HepG2 (cell line): Measurements from ENCODE around the gene RPRD1A. TPM values are rescaled to one million over a fixed set of nuclear protein-coding genes. Genes with fewer than 3 reads are reported as not detected.

Source experiments
- ATAC-seq: fragments of 200-7000 bp; cut with Tn5 transposase; 3 replicates; pipeline ENCODE4 v1.9.1; 2020; ENCODE audit warnings: mild to moderate bottlenecking, moderate library complexity
- BruUV-seq: library from RNA; stranded (reverse); fragments of 400-500 nt; replicated peaks from 2 replicates; lab custom pipeline; 2021; lab: Mats Ljungman, UMichigan
- CTCF ChIA-PET: fragments of 300-600 bp; formaldehyde crosslinking; extraction: SDS; loops from one replicate; lab custom pipeline; 2021; ENCODE audit warnings: low total read pairs, inconsistent platforms, low intra/inter-chr PET ratio; lab: Yijun Ruan, JAX
- POLR2A ChIA-PET: fragments of 350-600 bp; sonication (Branson Sonifier 250); formaldehyde crosslinking; loops from one replicate; lab custom pipeline; 2020; ENCODE audit warnings: antibody characterized with exemption, inconsistent platforms; lab: Yijun Ruan, JAX
- DNase-seq: peaks from one replicate; pipeline ENCODE4 v3.0.0-alpha.2; 2015; ENCODE audit warnings: low spot score
- FAIRE-seq: peaks from 3 replicates; lab custom pipeline; 2011; peaks lifted over from hg19 to GRCh38; lab: Jason Lieb, UNC
- H2AFZ ChIP-seq: one replicate; pipeline ENCODE4 v1.6.1; 2011; ENCODE audit warnings: low read length, inconsistent platforms
- H3K27ac ChIP-seq: fragments of 300-600 bp; 3 replicates; pipeline ENCODE4 v1.8.0; 2011; ENCODE audit warnings: mixed run types, mild to moderate bottlenecking, mixed read lengths, low read length, inconsistent platforms; ENCODE audit not compliant: insufficient read depth; ENCODE audit errors: extremely low read length
- H3K27me3 ChIP-seq, 2 experiments: fragments of 200-600 bp in 1 of 2; 2 replicates in 1 of 2; 3 replicates in 1 of 2; pipeline versions ENCODE4 v1.6.0 to v1.8.0; 2011; ENCODE audit warnings: low read length in 2 of 2, mild to moderate bottlenecking in 2 of 2, moderate library complexity in 2 of 2, inconsistent platforms in 1 of 2; ENCODE audit not compliant: insufficient read depth in 2 of 2, control insufficient read depth in 1 of 2
- H3K36me3 ChIP-seq, 2 experiments: fragments of 200-600 bp in 1 of 2; replicated peaks in 1 of 2; 2 replicates in 1 of 2; 3 replicates in 1 of 2; pipeline versions ENCODE4 v1.5.1 to v1.8.0; 2011; ENCODE audit warnings: low read length in 2 of 2, inconsistent platforms in 1 of 2; ENCODE audit not compliant: insufficient read depth in 2 of 2, control insufficient read depth in 1 of 2
- H3K4me1 ChIP-seq: 2 replicates; pipeline ENCODE4 v1.5.1; 2012; ENCODE audit warnings: low read length, inconsistent platforms; ENCODE audit not compliant: insufficient read depth
- H3K4me2 ChIP-seq: 2 replicates; pipeline ENCODE4 v1.6.0; 2011; ENCODE audit warnings: low read depth, low read length, inconsistent platforms
- H3K4me3 ChIP-seq, 3 experiments: fragments of 200-600 bp in 1 of 3; sonication (generic), shearing (Covaris generic) in 1 of 3; replicated peaks in 1 of 3; 2 replicates each; pipeline ENCODE4 v1.5.1; 2011 to 2016; ENCODE audit warnings: low read length in 3 of 3, inconsistent platforms in 2 of 3, low read depth in 2 of 3, mild to moderate bottlenecking in 2 of 3, control low read depth in 1 of 3, mixed read lengths in 1 of 3; ENCODE audit not compliant: insufficient read depth in 1 of 3
- H3K79me2 ChIP-seq: one replicate; pipeline ENCODE4 v1.6.1; 2011; ENCODE audit warnings: low read length, inconsistent platforms; ENCODE audit not compliant: insufficient read depth
- H3K9ac ChIP-seq: 2 replicates; pipeline ENCODE4 v1.6.0; 2011; ENCODE audit warnings: mild to moderate bottlenecking, low read depth, low read length, inconsistent platforms; ENCODE audit not compliant: insufficient read depth
- H3K9me3 ChIP-seq: 2 replicates; pipeline ENCODE4 v1.5.1; 2012; ENCODE audit warnings: mild to moderate bottlenecking, low read length
- H4K20me1 ChIP-seq: 2 replicates; pipeline ENCODE4 v1.6.0; 2011; ENCODE audit warnings: inconsistent platforms, mild to moderate bottlenecking, low read length, moderate library complexity; ENCODE audit not compliant: insufficient read depth
- ARID2 ChIP-seq: sonication (generic); formaldehyde crosslinking; IDR thresholded peaks from 2 replicates; pipeline ENCODE4 v1.8.1; 2022; ENCODE audit warnings: mild to moderate bottlenecking, missing genetic modification reagents, borderline replicate concordance
- ATF7-NPFF ChIP-seq: sonication (generic); formaldehyde crosslinking; IDR thresholded peaks from 2 replicates; pipeline ENCODE4 v1.8.1; 2023; ENCODE audit warnings: mild to moderate bottlenecking, low read depth, missing genetic modification reagents, moderate library complexity
- BATF2 ChIP-seq: sonication (generic); formaldehyde crosslinking; IDR thresholded peaks from 2 replicates; pipeline ENCODE4 v1.8.0; 2022; ENCODE audit warnings: mild to moderate bottlenecking, missing genetic modification reagents, moderate library complexity
- EHMT2 ChIP-seq: fragments of 200-600 bp; sonication (generic); IDR thresholded peaks from 2 replicates; pipeline ENCODE4 v1.7.0; 2017; ENCODE audit warnings: antibody characterized with exemption, low read depth, low read length, borderline replicate concordance
- GATAD2A ChIP-seq: IDR thresholded peaks from 2 replicates; pipeline ENCODE4 v1.6.1; 2016
- MYNN ChIP-seq: sonication (generic); formaldehyde crosslinking; IDR thresholded peaks from 2 replicates; pipeline ENCODE4 v1.4.0; 2020; ENCODE audit warnings: mild to moderate bottlenecking, low read depth, missing genetic modification reagents
- MYPOP ChIP-seq: sonication (generic); formaldehyde crosslinking; IDR thresholded peaks from 2 replicates; pipeline ENCODE4 v1.8.1; 2023; ENCODE audit warnings: mild to moderate bottlenecking, moderate library complexity, missing genetic modification reagents
- NR0B2 ChIP-seq: sonication (generic); formaldehyde crosslinking; IDR thresholded peaks from 2 replicates; pipeline ENCODE4 v1.4.0; 2020; ENCODE audit warnings: mild to moderate bottlenecking, missing genetic modification reagents
- RFX5 ChIP-seq: IDR thresholded peaks from 2 replicates; pipeline ENCODE4 v1.6.1; 2011; ENCODE audit warnings: low read depth, low read length, improper control_type of control experiment
- SMAD3 ChIP-seq: sonication (generic); formaldehyde crosslinking; IDR thresholded peaks from 2 replicates; pipeline ENCODE4 v1.4.0; 2020; ENCODE audit warnings: missing genetic modification reagents
- STAG1 ChIP-seq: sonication (generic); formaldehyde crosslinking; IDR thresholded peaks from 2 replicates; pipeline ENCODE4 v1.4.0; 2020; ENCODE audit warnings: missing genetic modification reagents
- XRCC5 ChIP-seq: fragments of 200-400 bp; formaldehyde crosslinking; optimal IDR thresholded peaks from 2 replicates; pipeline ENCODE3; 2017; ENCODE audit warnings: mild to moderate bottlenecking, low read length
- ZBTB20 ChIP-seq: sonication (generic); formaldehyde crosslinking; IDR thresholded peaks from 2 replicates; pipeline ENCODE4 v1.8.1; 2023; ENCODE audit warnings: missing genetic modification reagents, low read depth, mild to moderate bottlenecking, borderline replicate concordance
- ZFAT ChIP-seq: sonication (generic); formaldehyde crosslinking; conservative IDR thresholded peaks from 2 replicates; pipeline ENCODE4 v1.8.1; 2023; ENCODE audit warnings: missing genetic modification reagents, inconsistent platforms
- ZIK1 ChIP-seq: sonication (generic); formaldehyde crosslinking; IDR thresholded peaks from 2 replicates; pipeline ENCODE4 v1.5.0; 2020; ENCODE audit warnings: mild to moderate bottlenecking, low read depth, missing genetic modification reagents, borderline replicate concordance
- ZNF121 ChIP-seq: sonication (generic); formaldehyde crosslinking; IDR thresholded peaks from 2 replicates; pipeline ENCODE4 v1.5.0; 2020; ENCODE audit warnings: mild to moderate bottlenecking, missing genetic modification reagents
- ZNF33B ChIP-seq: sonication (generic); formaldehyde crosslinking; IDR thresholded peaks from 2 replicates; pipeline ENCODE4 v1.5.1; 2020; ENCODE audit warnings: mild to moderate bottlenecking, missing genetic modification reagents
- ZNF446 ChIP-seq: sonication (generic); formaldehyde crosslinking; IDR thresholded peaks from 2 replicates; pipeline ENCODE4 v1.5.0; 2020; ENCODE audit warnings: mild to moderate bottlenecking, missing genetic modification reagents
- ZNF484 ChIP-seq: sonication (generic); formaldehyde crosslinking; IDR thresholded peaks from 2 replicates; pipeline ENCODE4 v1.5.1; 2020; ENCODE audit warnings: mild to moderate bottlenecking, low read depth, missing genetic modification reagents, borderline replicate concordance
- ZNF773 ChIP-seq: sonication (generic); formaldehyde crosslinking; IDR thresholded peaks from 2 replicates; pipeline ENCODE4 v1.4.0; 2020; ENCODE audit warnings: missing genetic modification reagents, borderline replicate concordance
- ZNF850 ChIP-seq: sonication (generic); formaldehyde crosslinking; conservative IDR thresholded peaks from 2 replicates; pipeline ENCODE4 v1.9.0; 2021; ENCODE audit warnings: mild to moderate bottlenecking, missing genetic modification reagents
- WGBS: methylation state at CpG from one replicate; pipeline ENCODE4 v1.1.6; 2017; ENCODE audit warnings: low lambda C conversion rate; 5-methylcytosine and 5-hydroxymethylcytosine counted together
- in situ Hi-C: cut with HindIII; loops from 2 replicates; pipeline ENCODE4 v1.10.0; 2017; ENCODE audit warnings: low pct_unique_long_range_greater_than_20kb; ENCODE audit not compliant: extremely low pct_ligation_motif_present
- intact Hi-C: fragments of 100-400 bp; cut with micrococcal nuclease; formaldehyde crosslinking; loops from one replicate; pipeline ENCODE4 v1.10.0; 2022; ENCODE audit not compliant: unreplicated experiment
- polyA plus RNA-seq, 8 experiments: library from polyadenylated mRNA; depleted of rRNA in 3 of 8; stranded (reverse) in 7 of 8; unstranded in 1 of 8; fragments of >200 nt; fragmentation: Illumina TruSeq in 4 of 8; extraction: Trizol in 4 of 8; gene quantifications; 2 replicates each; pipeline versions ENCODE4 v1.2.1 to v1.2.3, GENCODE V29; 2011 to 2016; ENCODE audit warnings: low read depth in 4 of 8, missing spikeins in 1 of 8, mixed read lengths in 1 of 8; ENCODE audit not compliant: insufficient read depth in 1 of 8
- total RNA-seq, 5 experiments: library from RNA; depleted of rRNA; stranded (reverse); fragments of >200 nt; fragmentation: Illumina TruSeq; extraction: Trizol; gene quantifications; 2 replicates each; pipeline ENCODE4 v1.2.3, GENCODE V29; 2016; ENCODE audit warnings: low read depth in 1 of 5

Gene RPRD1A
- total and polyA plus RNA-seq, 2 of the 13 experiments (the other 11 are each of a cell fraction or from before 2014, with no cell fraction given) = 42.5 to 78.2 TPM

- no peak for TF ChIP-seq NR0B2 (CRISPR knock-in tag)
- no peak for TF ChIP-seq ARID2 (CRISPR knock-in tag)
These were observed 93.7 kb downstream of the RPRD1A start (continued) for GRCh38 chr18:35973650-35974049.

GRCh38 chr18:35972197-35973000, 95.0 kb downstream of the RPRD1A start, which contains the start of gene RMP24:
Gene RMP24 (plus strand): TSS chr18:35972679.
- ChIA-PET CTCF (no interaction called here), POLR2A (interaction anchor here (0.7 to 2.0 kb wide), 7 partner anchors 11 to 682 kb away, joined by 3 to 6 read pairs (median 4); partner anchors contain the start of genes RPRD1A and ZSCAN30)
- H3K36me3 ChIP-seq = peaks cover 0 to 16% of the 10 kb centered on the region in 2 experiments
- H4K20me1 ChIP-seq = no peaks in the 10 kb centered on the region
- H3K4me2 ChIP-seq = peak within 1 kb of the TSS; percentile 91
- DNase-seq = peak; percentile 94
- FAIRE-seq = peak; percentile 57
- WGBS = 0% methylated on average over 24 of the region's 73 CpGs
- H3K27me3 ChIP-seq = no peaks in the 10 kb centered on the region; a peak in 1 of 5 replicates
- H3K9me3 ChIP-seq = no peaks in the 10 kb centered on the region
- in situ Hi-C loops (loop anchor here (25.0 kb wide), 1 partner anchor 585 kb away; the partner anchor contains the start of gene ZNF396), intact Hi-C loops (loop anchor here (1.0 to 5.0 kb wide), 3 partner anchors 22 to 390 kb away; partner anchors contain the start of gene GALNT1)
- H3K4me1 ChIP-seq = peaks cover 25% of the 10 kb centered on the region
- H3K27ac ChIP-seq = peak within 1 kb of the TSS; percentile 73
- ATAC-seq = peak; percentile 97
- H3K4me3 ChIP-seq = peak within 1 kb of the TSS; percentile 94 to 99 (median 96)
- H2AFZ ChIP-seq = peak within 1 kb of the TSS; percentile 65
- no TSS peak for BruUV-seq
- peak within 1 kb of the TSS; percentile 93 for H3K9ac ChIP-seq
- H3K79me2 ChIP-seq = peaks cover 20% of the 10 kb centered on the region
- TF ChIP-seq RFX5 (no peak), XRCC5 (peak; percentile 69), ZNF773 (CRISPR knock-in tag) (no peak; the same call in 1 of the 2 replicates), ZNF121 (CRISPR knock-in tag) (peak; percentile 51; the same call in 1 of the 2 replicates), MYPOP (CRISPR knock-in tag) (peak; percentile 84), BATF2 (CRISPR knock-in tag) (peak; percentile 80; the same call in 1 of the 2 replicates), MYNN (CRISPR knock-in tag) (no peak), EHMT2 (no peak), SMAD3 (peak; percentile 95), ZNF33B (no peak; the same call in 1 of the 2 replicates), ZFAT (0 out of 2 replicates have a peak, but pooled peaks have one; percentile 41), ATF7-NPFF (CRISPR knock-in tag) (peak; percentile 20; the same call in 1 of the 2 replicates), ZNF850 (CRISPR knock-in tag) (no peak), ZIK1 (peak; percentile 90), GATAD2A (CRISPR knock-in tag) (peak; percentile 62), ZNF484 (CRISPR knock-in tag) (no peak), ZBTB20 (no peak), ZNF446 (CRISPR knock-in tag) (no peak), STAG1 (peak; percentile 20)
